ENCODE data around the gene PPP1R14D.
A peak's percentile ranks its signal among the peaks of the same experiment; 100 is the strongest.
"Not testable (repeated sequence)": the region's sequence is repeated elsewhere in the genome, so short reads cannot be mapped to it uniquely, and the experiment has no call there.

PPP1R14D gene

GRCh38 chr15:40828447-40829036, at the start of gene PPP1R14D:
TSS of gene PPP1R14D (minus strand) at chr15:40828708. CDS start at chr15:40828641, 67 bp downstream.
- DNase-seq, result no peak

- DNase-seq, result no peak
Measured at GRCh38 chr15:40877694-40878093, 49.2 kb upstream of the PPP1R14D start.

- no peak for DNase-seq
Measured at GRCh38 chr15:40875991-40876730, 47.7 kb upstream of the PPP1R14D start.

- DNase-seq, result peak; percentile 67
Measured at GRCh38 chr15:40873694-40874561, 45.4 kb upstream of the PPP1R14D start, which contains the start of gene RHOV. TSS of gene RHOV (minus strand) at chr15:40874234. CDS start at chr15:40874139, 95 bp downstream.

GRCh38 chr15:40872791-40873693, 44.5 kb upstream of the PPP1R14D start:
- DNase-seq, result no peak

GRCh38 chr15:40871749-40872617, 43.5 kb upstream of the PPP1R14D start:
- DNase-seq, result no peak

GRCh38 chr15:40870716-40871115, 42.2 kb upstream of the PPP1R14D start:
- no peak for DNase-seq

GRCh38 chr15:40869686-40870085, 41.2 kb upstream of the PPP1R14D start:
- no peak for DNase-seq

- DNase-seq, result no peak
Measured at GRCh38 chr15:40867199-40867598, 38.7 kb upstream of the PPP1R14D start.

GRCh38 chr15:40863660-40864270, 35.3 kb upstream of the PPP1R14D start:
- DNase-seq, result peak; percentile 25

GRCh38 chr15:40861147-40861546, 32.6 kb upstream of the PPP1R14D start:
- not testable (repeated sequence) for DNase-seq

- peak; percentile 84 for DNase-seq
Measured at GRCh38 chr15:40859206-40859851, 30.8 kb upstream of the PPP1R14D start.

- DNase-seq, result no peak
Measured at GRCh38 chr15:40858706-40859105, 30.2 kb upstream of the PPP1R14D start.

- DNase-seq, result peak; percentile 79
Measured at GRCh38 chr15:40857601-40858341, 29.3 kb upstream of the PPP1R14D start.

GRCh38 chr15:40856746-40857145, 28.2 kb upstream of the PPP1R14D start:
- no peak for DNase-seq

GRCh38 chr15:40855706-40856234, 27.3 kb upstream of the PPP1R14D start:
- DNase-seq, result no peak

- DNase-seq, result no peak
Measured at GRCh38 chr15:40854161-40854560, 25.7 kb upstream of the PPP1R14D start.

- DNase-seq, result no peak
Measured at GRCh38 chr15:40853241-40853890, 24.9 kb upstream of the PPP1R14D start.

- no peak for DNase-seq
Measured at GRCh38 chr15:40852529-40852928, 24.0 kb upstream of the PPP1R14D start.

Data from hematopoietic multipotent progenitor cell treated with erythropoietin and hydrocortisone succinate and interleukin-3 and kit ligand, for 8 days (in vitro differentiated cells).